ENCODE data around the gene ISM1. TPM values are rescaled to one million over a fixed set of nuclear protein-coding genes. Genes with fewer than 3 reads are reported as not detected.
A peak's percentile ranks its signal among the peaks of the same experiment; 100 is the strongest.

The ISM1 gene
- total RNA-seq, 1 donor from 2014 or later: not detected

GRCh38 chr20:13286607-13287006 is 65.5 kb downstream of the ISM1 start:
- FAIRE-seq: peak; percentile 94
- H3K27me3 ChIP-seq (ENCODE audit: control insufficient read depth, insufficient read depth, low read length): no peaks in the 10 kb centered on the region
- no peak overlapping the region for H3K4me3 ChIP-seq (ENCODE audit: low read depth, low read length)
- no peak for TF ChIP-seq CTCF (IDR thresholded peaks at IDR 0.05; ENCODE audit: insufficient read depth, low read length, severe bottlenecking)
- H3K36me3 ChIP-seq (ENCODE audit: control insufficient read depth, insufficient read depth, low read length): no peaks in the 10 kb centered on the region
- peak; percentile 94 for DNase-seq (ENCODE audit: low read depth)

GRCh38 chr20:13288357-13288756 is 67.3 kb downstream of the ISM1 start:
- Histone ChIP-seq H3K36me3 (ENCODE audit: control insufficient read depth, insufficient read depth, low read length) (no peaks in the 10 kb centered on the region), H3K4me3 (ENCODE audit: low read depth, low read length) (no peak overlapping the region), H3K27me3 (ENCODE audit: control insufficient read depth, insufficient read depth, low read length) (no peaks in the 10 kb centered on the region)
- DNase-seq (ENCODE audit: low read depth) (no peak), FAIRE-seq (no peak)
- no peak for TF ChIP-seq CTCF (IDR thresholded peaks at IDR 0.05; ENCODE audit: insufficient read depth, low read length, severe bottlenecking)

- no peaks in the 10 kb centered on the region for H3K27me3 ChIP-seq (ENCODE audit: control insufficient read depth, insufficient read depth, low read length)
- no peak for FAIRE-seq
- no peak for DNase-seq (ENCODE audit: low read depth)
- no peaks in the 10 kb centered on the region for H3K36me3 ChIP-seq (ENCODE audit: control insufficient read depth, insufficient read depth, low read length)
- H3K4me3 ChIP-seq (ENCODE audit: low read depth, low read length): no peak overlapping the region
- TF ChIP-seq CTCF (IDR thresholded peaks at IDR 0.05; ENCODE audit: insufficient read depth, low read length, severe bottlenecking): no peak
Measured at GRCh38 chr20:13289031-13289430, 68.0 kb downstream of the ISM1 start.

GRCh38 chr20:13290724-13291123 is 69.7 kb downstream of the ISM1 start:
- FAIRE-seq: no peak
- Histone ChIP-seq H3K27me3 (ENCODE audit: control insufficient read depth, insufficient read depth, low read length) (no peaks in the 10 kb centered on the region), H3K4me3 (ENCODE audit: low read depth, low read length) (no peak overlapping the region), H3K36me3 (ENCODE audit: control insufficient read depth, insufficient read depth, low read length) (no peaks in the 10 kb centered on the region)
- no peak for TF ChIP-seq CTCF (IDR thresholded peaks at IDR 0.05; ENCODE audit: insufficient read depth, low read length, severe bottlenecking)
- DNase-seq (ENCODE audit: low read depth): no peak

- no peak overlapping the region for H3K4me3 ChIP-seq (ENCODE audit: low read depth, low read length)
- no peaks in the 10 kb centered on the region for H3K36me3 ChIP-seq (ENCODE audit: control insufficient read depth, insufficient read depth, low read length)
- DNase-seq (ENCODE audit: low read depth) (no peak), FAIRE-seq (no peak)
- TF ChIP-seq CTCF (IDR thresholded peaks at IDR 0.05; ENCODE audit: insufficient read depth, low read length, severe bottlenecking): no peak
- H3K27me3 ChIP-seq (ENCODE audit: control insufficient read depth, insufficient read depth, low read length): no peaks in the 10 kb centered on the region
Measured at GRCh38 chr20:13291157-13291556, 70.1 kb downstream of the ISM1 start.

GRCh38 chr20:13292201-13292885 is 71.3 kb downstream of the ISM1 start:
- Histone ChIP-seq H3K36me3 (ENCODE audit: control insufficient read depth, insufficient read depth, low read length) (no peaks in the 10 kb centered on the region), H3K4me3 (ENCODE audit: low read depth, low read length) (no peak overlapping the region), H3K27me3 (ENCODE audit: control insufficient read depth, insufficient read depth, low read length) (no peaks in the 10 kb centered on the region)
- no peak for TF ChIP-seq CTCF (IDR thresholded peaks at IDR 0.05; ENCODE audit: insufficient read depth, low read length, severe bottlenecking)
- DNase-seq (ENCODE audit: low read depth): no peak
- FAIRE-seq: no peak

Measured in bronchial epithelial cell (primary cell).